Calu3 (cell line): ENCODE results near the gene VPS45. TPM values are rescaled to one million over a fixed set of nuclear protein-coding genes. Genes with fewer than 3 reads are reported as not detected.

Experiments used
- BruUV-seq: library from RNA; stranded (reverse); fragments of 400-500 nt; replicated peaks from 2 replicates; lab custom pipeline; 2021; lab: Mats Ljungman, UMichigan
- CTCF ChIA-PET: fragments of 300-600 bp; sonication (Branson Sonifier 250); formaldehyde crosslinking; loops from one replicate; lab custom pipeline; 2022; ENCODE audit warnings: antibody characterized with exemption; lab: Charles Lee
- DNase-seq: peaks from one replicate; pipeline ENCODE4 v3.0.0; 2022
- H3K27ac Mint-ChIP-seq: one replicate; pipeline ENCODE4 v1.8.0; 2022; ENCODE audit warnings: mixed read lengths; ENCODE audit not compliant: unreplicated experiment
- H3K27me3 Mint-ChIP-seq: one replicate; pipeline ENCODE4 v1.8.0; 2022; ENCODE audit warnings: mixed read lengths; ENCODE audit not compliant: unreplicated experiment
- H3K36me3 Mint-ChIP-seq: one replicate; pipeline ENCODE4 v1.8.0; 2022; ENCODE audit warnings: mild to moderate bottlenecking, moderate library complexity, mixed read lengths; ENCODE audit not compliant: insufficient read depth, unreplicated experiment
- H3K4me1 Mint-ChIP-seq: one replicate; pipeline ENCODE4 v1.8.0; 2022; ENCODE audit warnings: mild to moderate bottlenecking, low read depth, mixed read lengths; ENCODE audit not compliant: unreplicated experiment
- H3K4me3 Mint-ChIP-seq: one replicate; pipeline ENCODE4 v1.8.0; 2022; ENCODE audit warnings: mild to moderate bottlenecking, low read depth, moderate library complexity, mixed read lengths; ENCODE audit not compliant: unreplicated experiment
- H3K9me3 Mint-ChIP-seq: one replicate; pipeline ENCODE4 v1.8.0; 2022; ENCODE audit warnings: low read depth, mixed read lengths; ENCODE audit not compliant: unreplicated experiment
- CTCF ChIP-seq: fragments of 200-600 bp; IDR thresholded peaks from one replicate; pipeline ENCODE4 v1.8.0; 2022; ENCODE audit warnings: antibody characterized with exemption; ENCODE audit not compliant: unreplicated experiment
- intact Hi-C: fragments of 100-400 bp; cut with micrococcal nuclease; formaldehyde crosslinking; loops from one replicate; pipeline ENCODE4 v1.10.0; 2022; ENCODE audit not compliant: unreplicated experiment
- total RNA-seq: library from RNA; stranded (reverse); gene quantifications from 2 replicates; pipeline ENCODE4 v1.2.3, GENCODE V29; 2022

The VPS45 gene
- total RNA-seq, 1 experiment from 2014 or later = 37.9 TPM

DNA sequence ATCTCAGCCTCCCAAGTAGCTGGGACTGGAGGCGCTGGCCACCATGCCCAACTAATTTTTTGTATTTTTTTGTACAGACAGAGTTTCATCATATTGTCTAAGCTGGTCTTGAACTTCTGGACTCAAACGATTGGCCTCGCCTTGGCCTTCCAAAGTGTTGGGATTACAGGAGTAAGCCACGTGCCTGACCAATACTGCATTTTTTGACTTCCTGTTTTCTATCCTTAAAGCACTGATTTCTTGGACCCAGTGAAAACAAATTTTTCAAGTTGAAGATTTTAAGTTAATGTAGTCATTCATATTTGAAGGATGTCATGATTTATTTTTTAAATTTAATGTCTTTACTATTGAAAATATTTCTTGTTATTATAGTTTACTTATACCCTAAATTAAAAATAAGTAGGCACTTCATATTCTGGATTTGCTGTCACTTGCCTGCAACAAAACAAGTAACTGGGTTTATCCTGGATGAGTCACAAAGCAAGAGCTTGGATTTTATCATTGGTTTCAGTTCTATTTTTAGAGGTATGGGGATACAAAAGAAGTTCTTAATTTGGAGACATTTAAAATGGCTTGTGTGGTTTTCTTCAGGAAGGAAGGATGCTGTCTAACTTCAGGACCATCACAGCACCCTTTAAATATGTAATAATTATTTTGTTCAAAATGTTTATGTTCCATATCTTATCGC is 2.2 kb upstream of the VPS45 start:
- no peak for DNase-seq
- Mint-ChIP-seq H3K27ac (no peak overlapping the region), H3K4me1 (peaks cover 35% of the 10 kb centered on the region), H3K4me3 (peak overlapping the region; percentile 12), H3K9me3 (no peaks in the 10 kb centered on the region), H3K27me3 (no peaks in the 10 kb centered on the region), H3K36me3 (peaks cover 37% of the 10 kb centered on the region)
- intact Hi-C loops = loop anchor here (5.0 kb wide), 1 partner anchor 58 kb away; no protein-coding TSS in a partner anchor
- CTCF ChIA-PET = interaction anchor here (0.6 kb wide), 1 partner anchor 49 kb away, joined by 3 read pairs; no protein-coding TSS in a partner anchor
- TF ChIP-seq CTCF = no peak
- BruUV-seq = no TSS peak

GRCh38 chr1:150066328-150066727 is 1.2 kb upstream of the VPS45 start:
- CTCF ChIA-PET = interaction anchor here (0.5 to 2.7 kb wide), 2 partner anchors 25 to 102 kb away, joined by 3 to 7 read pairs; no protein-coding TSS in a partner anchor
- peak overlapping the region; percentile 69 for H3K27ac Mint-ChIP-seq
- H3K27me3 Mint-ChIP-seq = no peaks in the 10 kb centered on the region
- H3K36me3 Mint-ChIP-seq = peaks cover 33% of the 10 kb centered on the region
- TF ChIP-seq CTCF = no peak
- intact Hi-C loops = loop anchor here (5.0 kb wide), 1 partner anchor 59 kb away; no protein-coding TSS in a partner anchor
- H3K9me3 Mint-ChIP-seq = no peaks in the 10 kb centered on the region
- BruUV-seq = no TSS peak
- H3K4me1 Mint-ChIP-seq = peaks cover 35% of the 10 kb centered on the region
- no peak for DNase-seq
- peak overlapping the region; percentile 86 for H3K4me3 Mint-ChIP-seq

DNA sequence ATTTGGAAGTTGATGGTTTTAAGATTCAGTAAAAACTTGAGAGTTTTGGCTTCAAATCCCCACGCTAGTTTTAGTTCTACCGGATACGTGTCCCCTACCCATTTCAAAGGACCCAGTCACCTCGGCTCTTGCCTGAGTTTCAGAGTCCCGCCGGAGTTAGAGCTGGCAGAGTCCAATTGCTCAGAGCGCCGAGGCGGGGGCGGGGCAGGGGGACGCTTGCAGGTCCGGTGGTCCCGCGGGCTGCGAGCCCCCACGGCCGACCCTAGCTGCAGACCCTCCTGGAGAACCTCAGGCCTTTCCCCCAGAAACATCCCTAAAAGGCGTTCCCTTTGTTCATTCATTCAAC is 765 bp upstream of the VPS45 start:
- Mint-ChIP-seq H3K4me3 (peak overlapping the region; percentile 86), H3K36me3 (peaks cover 33% of the 10 kb centered on the region), H3K27ac (peak overlapping the region; percentile 69), H3K9me3 (no peaks in the 10 kb centered on the region), H3K4me1 (peaks cover 30% of the 10 kb centered on the region), H3K27me3 (no peaks in the 10 kb centered on the region)
- peak; percentile 71 for DNase-seq
- intact Hi-C loops = loop anchor here (5.0 kb wide), 1 partner anchor 60 kb away; no protein-coding TSS in a partner anchor
- no peak for TF ChIP-seq CTCF
- CTCF ChIA-PET = interaction anchor here (0.5 to 2.7 kb wide), 2 partner anchors 25 to 102 kb away, joined by 3 to 7 read pairs; no protein-coding TSS in a partner anchor
- TSS peak; percentile 76 for BruUV-seq

DNA sequence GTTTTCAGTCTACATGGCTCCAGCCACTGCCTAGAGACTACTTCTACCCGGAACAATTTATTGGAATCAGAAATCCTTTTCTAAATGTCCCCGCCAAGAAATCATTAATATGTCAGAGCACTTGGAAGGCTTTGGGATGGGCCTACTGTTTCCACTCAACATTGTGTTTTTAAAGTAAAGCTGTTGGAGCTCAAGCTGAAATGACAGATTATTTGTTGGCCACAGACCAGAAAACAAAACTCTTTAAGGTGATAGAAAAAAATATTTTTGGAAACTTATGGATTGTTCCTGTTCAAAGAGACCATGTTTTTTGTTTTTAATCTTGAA is 496 bp downstream of the VPS45 start:
- peaks cover 27% of the 10 kb centered on the region for H3K4me1 Mint-ChIP-seq
- intact Hi-C loops = loop anchor here (5.0 kb wide), 1 partner anchor 61 kb away; no protein-coding TSS in a partner anchor
- no peaks in the 10 kb centered on the region for H3K9me3 Mint-ChIP-seq
- H3K27ac Mint-ChIP-seq = peak overlapping the region; percentile 69
- no peak for DNase-seq
- H3K27me3 Mint-ChIP-seq = no peaks in the 10 kb centered on the region
- TF ChIP-seq CTCF = no peak
- H3K4me3 Mint-ChIP-seq = peak overlapping the region; percentile 86
- H3K36me3 Mint-ChIP-seq = peaks cover 35% of the 10 kb centered on the region
- CTCF ChIA-PET = interaction anchor here (0.7 to 2.7 kb wide), 4 partner anchors 57 to 119 kb away, joined by 3 to 7 read pairs (median 3); partner anchors contain the start of gene OTUD7B
- BruUV-seq = TSS peak; percentile 79
